HL-60 (cell line): ENCODE measurements around the gene GRID2IP.
"Not testable (repeated sequence)": the region's sequence is repeated elsewhere in the genome, so short reads cannot be mapped to it uniquely, and the experiment has no call there.

Experiments used
- DNase-seq, 2 experiments: peaks; one replicate each; pipeline ENCODE4 v3.0.0-alpha.2; 2010 to 2020; ENCODE audit warnings: low read depth in 1 of 2, low spot score in 1 of 2
- H3K27ac ChIP-seq: fragments of 250-450 bp; sonication (Bioruptor Pico); replicated peaks from 2 replicates; pipeline ENCODE4 v1.5.1; 2020; ENCODE audit warnings: mild to moderate bottlenecking, moderate library complexity
- H3K27me3 ChIP-seq: fragments of 250-450 bp; sonication (Bioruptor Pico); 2 replicates; pipeline ENCODE4 v1.5.1; 2021; ENCODE audit warnings: mild to moderate bottlenecking, moderate library complexity; ENCODE audit not compliant: insufficient read depth, poor library complexity, severe bottlenecking
- H3K4me3 ChIP-seq: replicated peaks from 2 replicates; pipeline ENCODE4 v1.5.1; 2011; ENCODE audit warnings: mild to moderate bottlenecking, control low read depth, low read length; ENCODE audit not compliant: insufficient read depth
- CTCF ChIP-seq: IDR thresholded peaks from one replicate; pipeline ENCODE4 v1.5.1; 2011; ENCODE audit warnings: low read length, control low read depth, inconsistent platforms; ENCODE audit not compliant: insufficient read depth
- GABPA ChIP-seq: IDR thresholded peaks from 2 replicates; pipeline ENCODE4 v1.6.1; 2012; ENCODE audit warnings: low read depth
- POLR2AphosphoS5 ChIP-seq: IDR thresholded peaks from 2 replicates; pipeline ENCODE4 v1.6.1; 2012; ENCODE audit warnings: low read depth
- REST ChIP-seq: IDR thresholded peaks from 2 replicates; pipeline ENCODE4 v1.6.1; 2012; ENCODE audit warnings: low read depth; ENCODE audit not compliant: insufficient replicate concordance
- SPI1 ChIP-seq: IDR thresholded peaks from 2 replicates; pipeline ENCODE4 v1.6.1; 2012; ENCODE audit warnings: low read depth, mild to moderate bottlenecking, borderline replicate concordance

GRID2IP gene

GRCh38 chr7:6578114-6579084 is 27.1 kb upstream of the GRID2IP start:
- Histone ChIP-seq H3K4me3 (peak overlapping the region; percentile 67), H3K27me3 (no peaks in the 10 kb centered on the region), H3K27ac (peak overlapping the region; percentile 91; the same call in 1 of the 2 replicates)
- no peak for DNase-seq
- TF ChIP-seq POLR2AphosphoS5 (no peak), REST (no peak)

GRCh38 chr7:6577369-6578113 is 26.3 kb upstream of the GRID2IP start, which contains the start of gene ZDHHC4:
TSS of gene ZDHHC4 (plus strand) at chr7:6577454. CDS start at chr7:6580562, 3,108 bp downstream.
- peak within 1 kb of the TSS; percentile 67 for H3K4me3 ChIP-seq
- H3K27me3 ChIP-seq = no peaks in the 10 kb centered on the region
- peak; percentile 46 for TF ChIP-seq REST
- TF ChIP-seq CTCF = no peak
- peak; percentile 97 for TF ChIP-seq POLR2AphosphoS5
- TF ChIP-seq GABPA = peak; percentile 95
- TF ChIP-seq SPI1 = peak; percentile 23; the same call in 1 of the 2 replicates
- peak within 1 kb of the TSS; percentile 91 for H3K27ac ChIP-seq
- DNase-seq = peak; percentile 76 to 91

- not testable (repeated sequence) for DNase-seq, H3K27me3 ChIP-seq
- Histone ChIP-seq H3K4me3 (peak overlapping the region; percentile 67), H3K27ac (peak overlapping the region; percentile 91)
Measured at GRCh38 chr7:6576867-6577368, 25.7 kb upstream of the GRID2IP start.

GRCh38 chr7:6576024-6576866 is 25.0 kb upstream of the GRID2IP start:
- H3K27ac ChIP-seq = peak overlapping the region; percentile 91
- peak in 1 of 2 experiments; percentile 21 for DNase-seq
- H3K4me3 ChIP-seq = peak overlapping the region; percentile 45

More at GRCh38 chr7:6576024-6576866, 25.0 kb upstream of the GRID2IP start:
- TF ChIP-seq REST (no peak), CTCF (no peak), SPI1 (no peak), GABPA (no peak), POLR2AphosphoS5 (no peak)
- H3K27me3 ChIP-seq = no peaks in the 10 kb centered on the region
